Endothelial cell of umbilical vein (primary cell): ENCODE measurements around the gene DGKB. TPM values are rescaled to one million over a fixed set of nuclear protein-coding genes. Genes with fewer than 3 reads are reported as not detected.

Experiments used
- BruUV-seq: library from RNA; stranded (reverse); fragments of 400-500 nt; replicated peaks from 2 replicates; lab custom pipeline; 2021; lab: Mats Ljungman, UMichigan
- CTCF ChIA-PET: fragments of 300-600, 350-600 bp; sonication (Branson Sonifier 250); formaldehyde crosslinking; loops from one replicate; lab custom pipeline; 2021; ENCODE audit warnings: antibody characterized with exemption, inconsistent platforms; lab: Charles Lee
- POLR2A ChIA-PET: fragments of 300-600, 350-600 bp; sonication (Branson Sonifier 250); formaldehyde crosslinking; loops from one replicate; lab custom pipeline; 2021; ENCODE audit warnings: antibody characterized with exemption, inconsistent platforms; lab: Charles Lee
- DNase-seq: peaks from one replicate; pipeline ENCODE4 v3.0.0-alpha.2; 2011; ENCODE audit warnings: low read depth, low spot score
- FAIRE-seq: peaks from 2 replicates; lab custom pipeline; 2011; peaks lifted over from hg19 to GRCh38; lab: Jason Lieb, UNC
- H2AFZ ChIP-seq: 2 replicates; pipeline ENCODE4 v1.6.0; 2012; ENCODE audit warnings: low read depth, low read length, control low read depth, inconsistent platforms
- H3K27ac ChIP-seq: 2 replicates; pipeline ENCODE4 v1.5.1; 2011; ENCODE audit warnings: low read depth, mild to moderate bottlenecking, control low read depth, low read length, moderate library complexity; ENCODE audit not compliant: insufficient read depth
- H3K27me3 ChIP-seq, 2 experiments: 2 replicates each; pipeline versions ENCODE4 v1.6.0 to v1.6.1; 2011; ENCODE audit warnings: low read length in 2 of 2, mixed read lengths in 1 of 2; ENCODE audit not compliant: control insufficient read depth in 2 of 2, insufficient read depth in 2 of 2
- H3K36me3 ChIP-seq, 2 experiments: 2 replicates in 1 of 2; 3 replicates in 1 of 2; pipeline ENCODE4 v1.5.1; 2011; ENCODE audit warnings: low read length in 2 of 2, mild to moderate bottlenecking in 1 of 2, moderate library complexity in 1 of 2; ENCODE audit not compliant: control insufficient read depth in 2 of 2, insufficient read depth in 2 of 2; ENCODE audit errors: extremely low read depth in 1 of 2
- H3K4me1 ChIP-seq: 3 replicates; pipeline ENCODE4 v1.5.1; 2011; ENCODE audit warnings: mild to moderate bottlenecking, low read length; ENCODE audit not compliant: control insufficient read depth, insufficient read depth; ENCODE audit errors: extremely low read depth
- H3K4me2 ChIP-seq: 2 replicates; pipeline ENCODE4 v1.6.1; 2011; ENCODE audit warnings: low read length, control low read depth, mixed read lengths; ENCODE audit not compliant: insufficient read depth
- H3K4me3 ChIP-seq, 3 experiments: fragments of 200-600 bp in 1 of 3; sonication (generic), shearing (Covaris generic) in 1 of 3; replicated peaks in 1 of 3; 2 replicates each; pipeline ENCODE4 v1.5.1; 2011 to 2016; ENCODE audit warnings: control low read depth in 3 of 3, low read length in 3 of 3, mild to moderate bottlenecking in 2 of 3, inconsistent platforms in 1 of 3, low read depth in 1 of 3, moderate library complexity in 1 of 3; ENCODE audit not compliant: insufficient read depth in 1 of 3
- H3K79me2 ChIP-seq: 2 replicates; pipeline ENCODE4 v1.6.0; 2012; ENCODE audit warnings: low read length, inconsistent platforms; ENCODE audit not compliant: control insufficient read depth, insufficient read depth
- H3K9ac ChIP-seq: replicated peaks from 2 replicates; pipeline ENCODE3; 2011; ENCODE audit warnings: low read length, control low read depth; ENCODE audit not compliant: insufficient read depth; ENCODE audit errors: extremely low read depth
- H3K9me1 ChIP-seq: replicated peaks from 3 replicates; pipeline ENCODE4 v1.6.0; 2011; ENCODE audit warnings: mild to moderate bottlenecking, low read length; ENCODE audit not compliant: control insufficient read depth, insufficient read depth; ENCODE audit errors: extremely low read depth
- H3K9me3 ChIP-seq: replicated peaks from 2 replicates; pipeline ENCODE4 v1.5.1; 2012; ENCODE audit warnings: low read length, inconsistent platforms; ENCODE audit not compliant: control insufficient read depth, insufficient read depth
- H4K20me1 ChIP-seq: replicated peaks from 2 replicates; pipeline ENCODE3; 2011; ENCODE audit warnings: mild to moderate bottlenecking, low read length; ENCODE audit not compliant: control insufficient read depth, insufficient read depth; ENCODE audit errors: extremely low read depth
- CTCF ChIP-seq, 2 donors: IDR thresholded peaks; 1 replicate in 1 of 2; 2 replicates in 1 of 2; pipeline ENCODE4 v1.5.1; 2011; ENCODE audit warnings: low read length in 2 of 2, mild to moderate bottlenecking in 2 of 2, moderate library complexity in 2 of 2, control low read depth in 1 of 2, inconsistent platforms in 1 of 2, low read depth in 1 of 2; ENCODE audit not compliant: insufficient read depth in 1 of 2; ENCODE audit errors: extremely low read depth in 1 of 2
- EZH2 ChIP-seq: IDR thresholded peaks from 2 replicates; pipeline ENCODE4 v1.6.1; 2012; ENCODE audit warnings: borderline replicate concordance, low read depth, mild to moderate bottlenecking, moderate library complexity, low read length, inconsistent platforms; ENCODE audit not compliant: severe bottlenecking
- FOS ChIP-seq: IDR thresholded peaks from 2 replicates; pipeline ENCODE4 v1.6.1; 2011; ENCODE audit warnings: mild to moderate bottlenecking, low read length, moderate library complexity, borderline replicate concordance; ENCODE audit not compliant: insufficient read depth
- GATA2 ChIP-seq: IDR thresholded peaks from 2 replicates; pipeline ENCODE4 v1.7.0; 2011; ENCODE audit warnings: low read depth, mild to moderate bottlenecking, moderate library complexity, mixed read lengths, low read length; ENCODE audit not compliant: insufficient read length, insufficient read depth
- MAX ChIP-seq: IDR thresholded peaks from 2 replicates; pipeline ENCODE4 v1.6.1; 2011; ENCODE audit not compliant: insufficient read depth, insufficient read length
- MYC ChIP-seq: IDR thresholded peaks from one replicate; pipeline ENCODE4 v1.6.1; 2011; ENCODE audit warnings: mild to moderate bottlenecking, low read depth, low read length
- POLR2A ChIP-seq: IDR thresholded peaks from 2 replicates; pipeline ENCODE4 v1.6.1; 2012; ENCODE audit warnings: low read depth, mild to moderate bottlenecking, control low read depth, low read length
- dilution Hi-C: fragments of 300-500 bp; cut with MboI; formaldehyde crosslinking; loops from one replicate; pipeline ENCODE4 v1.15.0; 2019; ENCODE audit warnings: low sequenced_read_pairs; ENCODE audit not compliant: extremely low pct_ligation_motif_present
- intact Hi-C: fragments of 100-400 bp; cut with micrococcal nuclease; formaldehyde crosslinking; loops from one replicate; pipeline ENCODE4 v1.10.0; 2022
- polyA plus RNA-seq, 4 experiments: library from polyadenylated mRNA; depleted of rRNA in 3 of 4; stranded (reverse) in 3 of 4; unstranded in 1 of 4; fragments of >200 nt; gene quantifications; 2 replicates each; pipeline versions ENCODE4 v1.2.1 to v1.2.3, GENCODE V29; 2011 to 2012; ENCODE audit warnings: missing spikeins in 1 of 4
- total RNA-seq: library from RNA; stranded (reverse); gene quantifications from 2 replicates; pipeline ENCODE4 v1.2.3, GENCODE V29; 2021

DGKB gene
- total and polyA plus RNA-seq, 2 donors (not counting 3 experiments of a cell fraction or from before 2014, with no cell fraction given) = not detected

- Histone ChIP-seq H3K4me2 (no peak overlapping the region), H3K9ac (no peak overlapping the region), H3K9me1 (no peaks in the 10 kb centered on the region), H3K9me3 (no peaks in the 10 kb centered on the region), H3K27ac (no peak overlapping the region), H3K79me2 (no peaks in the 10 kb centered on the region), H2AFZ (no peak overlapping the region), H3K36me3 (no peaks in the 10 kb centered on the region), H4K20me1 (no peaks in the 10 kb centered on the region), H3K4me3 (no peak overlapping the region), H3K27me3 (no peaks in the 10 kb centered on the region), H3K4me1 (no peaks in the 10 kb centered on the region)
- BruUV-seq = no TSS peak
- ChIA-PET POLR2A (no interaction called here), CTCF (interaction anchor here (0.9 kb wide), 1 partner anchor 9 kb away, joined by 3 read pairs; no protein-coding TSS in a partner anchor)
- intact Hi-C loops = no loop called here
- no peak for FAIRE-seq
- no peak for DNase-seq
- dilution Hi-C loops = no loop called here
- TF ChIP-seq MAX = no peak
- TF ChIP-seq CTCF (IDR thresholded peaks at IDR 0.05; ENCODE audit: extremely low read depth in 1 of 2, insufficient read depth in 1 of 2, low read depth in 1 of 2, low read length in 2 of 2) = no peak
Observed at GRCh38 chr7:14137676-14138075, 764.9 kb downstream of the DGKB start.

- no peak overlapping the region for H2AFZ ChIP-seq
- POLR2A ChIA-PET = no interaction called here
- dilution Hi-C loops (no loop called here), intact Hi-C loops (no loop called here)
- no peak overlapping the region for H3K9ac ChIP-seq
- no peak overlapping the region for H3K4me3 ChIP-seq
- no peaks in the 10 kb centered on the region for H3K9me1 ChIP-seq
- BruUV-seq = no TSS peak
- H3K4me2 ChIP-seq = no peak overlapping the region
- DNase-seq (no peak), FAIRE-seq (no peak)
- no peaks in the 10 kb centered on the region for H3K36me3 ChIP-seq
- no peaks in the 10 kb centered on the region for H3K27me3 ChIP-seq
- no peak overlapping the region for H3K27ac ChIP-seq
- no peaks in the 10 kb centered on the region for H3K4me1 ChIP-seq
- no peaks in the 10 kb centered on the region for H4K20me1 ChIP-seq
- H3K79me2 ChIP-seq = no peaks in the 10 kb centered on the region
- CTCF ChIA-PET = no interaction called here
- H3K9me3 ChIP-seq = no peaks in the 10 kb centered on the region
- TF ChIP-seq POLR2A (no peak), MYC (no peak), GATA2 (no peak), EZH2 (no peak), FOS (no peak), CTCF (IDR thresholded peaks at IDR 0.05; ENCODE audit: extremely low read depth in 1 of 2, insufficient read depth in 1 of 2, low read depth in 1 of 2, low read length in 2 of 2) (no peak), MAX (no peak)
Observed at GRCh38 chr7:14133752-14134151, 768.8 kb downstream of the DGKB start.
